Dedifferentiated amniotic fluid mesenchymal stem cell (primary cell): Measurements from ENCODE around the gene BRD9.
"Not testable (repeated sequence)": the region's sequence is repeated elsewhere in the genome, so short reads cannot be mapped to it uniquely, and the experiment has no call there.

Experiments
- DNase-seq: peaks from one replicate; pipeline ENCODE4 v3.0.0-alpha.2; 2016; ENCODE audit errors: extremely low spot score

Gene BRD9

DNA sequence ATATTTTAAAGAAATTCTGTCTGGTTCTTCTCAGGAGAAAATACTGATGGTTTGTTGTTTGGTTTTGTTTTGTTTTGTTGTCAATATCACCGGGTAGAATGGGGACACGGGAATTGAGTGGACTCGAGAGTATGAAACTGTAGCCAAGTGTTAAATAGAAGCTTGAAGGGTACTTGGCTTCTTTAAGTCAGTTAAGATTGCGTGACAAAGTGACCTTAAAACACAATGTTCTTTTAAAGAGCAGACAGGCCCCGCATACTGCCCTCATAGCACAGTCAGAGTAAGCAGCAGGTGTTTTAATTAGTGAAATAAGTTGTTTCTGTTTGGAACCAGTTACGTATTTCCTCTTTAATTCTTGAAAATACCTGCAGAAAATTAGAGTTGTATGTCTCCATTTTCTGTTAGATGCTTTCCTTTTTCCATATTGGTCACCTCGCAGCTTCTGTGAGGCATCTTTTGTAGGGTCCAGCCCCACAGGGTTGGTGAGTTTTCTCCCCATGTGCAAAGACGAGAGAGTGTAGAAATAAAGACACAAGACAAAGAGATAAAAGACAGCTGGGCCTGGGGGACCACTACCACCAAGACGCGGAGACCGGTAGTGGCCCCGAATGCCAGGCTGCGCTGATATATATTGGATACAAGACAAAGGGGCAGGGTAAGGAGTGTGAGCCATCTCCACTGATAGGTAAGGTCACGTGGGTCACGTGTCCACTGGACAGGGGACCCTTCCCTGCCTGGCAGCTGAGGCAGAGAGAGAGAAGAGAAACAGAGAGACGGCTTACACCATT, 9.7 kb upstream of the BRD9 start:
- DNase-seq, result no peak

DNA sequence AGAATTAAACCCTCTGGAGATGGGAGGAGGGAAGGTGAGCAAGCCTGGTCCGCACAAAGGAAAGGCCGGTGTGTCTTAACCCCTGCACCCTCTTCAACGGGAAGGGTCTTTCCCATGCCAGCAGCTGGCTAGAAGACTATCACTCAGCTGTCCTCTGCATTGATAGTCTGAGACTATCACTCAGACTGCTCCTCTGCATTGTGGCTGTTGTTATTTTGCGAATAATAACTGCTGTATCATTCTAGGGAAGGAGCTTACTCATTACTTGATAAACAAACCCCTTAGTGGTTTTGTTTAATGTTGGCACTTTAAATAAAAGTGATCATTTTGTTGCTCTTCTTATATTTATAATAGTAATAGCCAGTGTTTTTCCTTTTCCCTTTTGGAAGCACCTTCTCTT, 8.2 kb upstream of the BRD9 start:
- no peak for DNase-seq

DNA sequence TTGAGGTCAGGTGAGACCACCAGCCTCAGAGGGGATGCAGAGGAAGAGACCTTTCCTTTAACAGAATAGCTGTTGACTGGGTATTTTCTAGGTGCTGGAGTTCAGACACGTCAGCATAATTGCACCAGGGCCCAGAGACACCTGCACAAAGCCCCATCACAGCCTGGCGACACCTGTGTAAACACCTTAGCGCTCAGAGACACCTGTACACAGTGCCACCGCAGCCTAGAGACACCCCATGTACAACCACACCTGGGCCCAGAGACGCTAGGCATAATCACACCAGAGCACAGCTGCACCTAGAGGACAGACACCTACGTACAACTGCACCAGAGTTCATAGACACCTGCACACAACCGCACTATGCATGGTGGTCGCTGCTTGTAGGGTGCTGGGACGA, 1.1 kb upstream of the BRD9 start:
- no peak for DNase-seq

DNA sequence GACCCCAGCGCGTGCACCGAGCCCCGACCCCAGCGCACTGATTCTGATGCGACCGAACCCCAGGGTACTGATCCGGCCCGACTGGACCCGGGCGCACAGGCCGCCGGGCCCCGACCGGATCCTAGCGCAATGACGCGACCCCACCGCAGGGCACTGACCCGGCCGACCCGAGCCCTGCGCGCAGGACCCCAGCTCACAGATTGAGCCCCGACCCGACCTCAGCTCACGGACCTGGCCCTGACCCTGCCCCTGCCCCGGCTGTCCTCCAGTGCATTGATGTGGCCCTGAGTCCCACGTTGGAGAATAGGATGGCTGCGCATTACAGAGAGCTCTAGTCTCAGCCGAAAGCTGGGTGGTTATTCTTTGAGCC, 521 bp upstream of the BRD9 start:
- no peak for DNase-seq

DNA sequence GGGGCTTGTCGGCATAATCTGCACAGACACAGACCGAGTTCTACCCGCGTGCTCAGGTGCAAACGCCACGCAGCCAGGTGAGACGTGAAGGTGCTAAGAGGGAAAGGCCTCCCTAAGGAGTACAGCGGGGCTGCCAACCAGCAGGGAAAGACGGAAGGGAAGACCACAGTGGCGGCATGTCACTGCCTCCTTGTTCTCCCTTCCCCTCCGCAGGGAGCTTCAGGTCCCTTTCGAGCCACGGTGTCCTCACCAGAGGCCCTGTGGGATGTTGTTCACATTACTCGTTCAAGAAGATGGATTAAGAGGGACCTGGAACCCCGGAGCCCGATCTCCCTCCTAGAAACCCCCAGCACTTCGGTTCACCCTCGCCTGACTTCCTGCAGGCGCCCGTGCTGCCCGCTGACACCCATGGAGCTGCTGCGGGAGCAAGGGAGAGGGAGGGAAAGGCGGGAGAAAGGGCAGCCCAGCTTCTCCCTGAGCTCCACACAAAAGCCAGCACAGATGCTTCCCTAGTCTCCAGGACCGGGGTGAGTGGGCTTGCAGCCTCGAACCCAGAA, 686 bp downstream of the BRD9 start:
- DNase-seq, result no peak

DNA sequence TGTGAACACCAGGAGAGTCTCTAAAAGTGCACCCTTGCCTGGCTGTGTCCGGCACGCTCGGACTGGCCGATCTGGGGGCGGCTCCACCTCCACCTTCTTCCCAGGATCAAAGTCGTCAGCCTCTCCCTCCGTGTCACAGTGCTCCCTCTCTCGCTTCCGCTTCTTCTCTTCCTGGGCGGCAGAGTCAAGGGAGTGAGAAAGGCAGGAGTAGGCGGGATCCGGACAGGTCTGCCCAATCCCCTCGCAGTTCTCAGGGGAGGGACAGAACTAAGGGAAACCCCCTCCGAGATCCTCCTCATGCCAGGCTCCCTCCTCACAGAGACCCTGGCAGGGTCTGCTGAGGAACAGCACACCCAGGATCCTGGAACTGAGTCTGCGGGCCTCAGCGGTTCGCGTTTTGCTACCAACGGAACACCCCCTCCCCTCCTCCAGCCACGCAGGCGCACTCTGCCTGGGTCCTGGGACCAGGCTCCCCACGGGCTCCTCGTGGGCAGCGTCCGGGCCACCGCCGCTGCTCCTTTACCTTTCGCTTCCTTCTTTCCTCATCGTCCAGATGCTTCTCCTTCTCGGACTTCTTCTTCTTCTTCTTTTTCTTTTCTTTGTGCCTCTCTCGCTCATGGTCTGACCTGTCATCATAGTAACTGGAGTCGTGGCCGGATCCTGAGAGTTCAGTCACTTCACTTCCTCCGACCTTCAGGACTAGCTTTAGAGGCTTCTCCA, 1.3 kb downstream of the BRD9 start:
- DNase-seq, result no peak

DNA sequence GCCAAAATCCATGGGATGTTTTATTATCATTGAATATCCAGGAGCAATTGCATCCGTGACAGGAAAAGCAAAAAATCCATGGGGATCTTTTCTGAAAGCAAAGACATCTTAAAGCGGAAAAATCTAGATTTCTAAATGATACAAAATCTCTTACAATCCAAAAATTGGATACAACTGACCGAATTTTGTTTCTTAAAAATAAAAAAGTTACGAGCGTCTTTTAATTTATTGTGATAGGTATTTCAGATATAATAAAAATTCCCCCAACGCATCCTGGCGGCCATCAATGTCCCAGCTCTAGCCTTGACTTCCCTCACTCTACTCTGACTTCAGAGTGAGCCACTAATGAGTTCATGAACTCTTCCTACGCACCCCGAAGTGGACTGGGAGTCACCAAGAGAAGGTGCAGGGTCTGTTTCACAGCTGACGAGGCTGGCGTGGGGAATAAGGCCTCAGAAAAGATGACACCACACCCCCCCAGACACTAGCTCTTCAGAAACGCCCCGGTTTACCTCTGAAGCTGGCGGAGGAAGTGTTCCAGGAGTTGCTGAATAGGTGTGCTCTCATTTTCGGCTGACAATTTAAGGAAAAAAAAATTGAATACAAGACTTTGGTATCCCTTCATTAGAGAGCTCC, 3.4 kb downstream of the BRD9 start:
- no peak for DNase-seq

DNA sequence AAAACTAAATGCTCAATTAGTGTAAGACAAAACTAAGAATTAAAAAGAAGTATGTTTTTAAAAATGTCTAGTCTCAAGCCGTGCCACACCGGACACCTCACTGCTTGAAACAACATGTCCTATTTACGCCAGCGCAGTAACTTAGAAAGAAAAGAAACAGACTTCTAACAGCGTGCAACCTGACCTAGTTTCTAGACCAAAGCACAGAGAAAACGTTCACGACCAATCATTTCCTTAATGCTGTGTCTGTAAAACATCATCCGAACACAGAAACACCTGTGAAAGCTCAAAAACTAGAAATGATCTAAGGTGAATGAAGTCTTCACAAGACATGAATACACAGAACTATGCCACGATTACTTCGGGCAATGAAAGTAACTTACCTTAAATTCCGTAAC, 4.0 kb downstream of the BRD9 start:
- no peak for DNase-seq

DNA sequence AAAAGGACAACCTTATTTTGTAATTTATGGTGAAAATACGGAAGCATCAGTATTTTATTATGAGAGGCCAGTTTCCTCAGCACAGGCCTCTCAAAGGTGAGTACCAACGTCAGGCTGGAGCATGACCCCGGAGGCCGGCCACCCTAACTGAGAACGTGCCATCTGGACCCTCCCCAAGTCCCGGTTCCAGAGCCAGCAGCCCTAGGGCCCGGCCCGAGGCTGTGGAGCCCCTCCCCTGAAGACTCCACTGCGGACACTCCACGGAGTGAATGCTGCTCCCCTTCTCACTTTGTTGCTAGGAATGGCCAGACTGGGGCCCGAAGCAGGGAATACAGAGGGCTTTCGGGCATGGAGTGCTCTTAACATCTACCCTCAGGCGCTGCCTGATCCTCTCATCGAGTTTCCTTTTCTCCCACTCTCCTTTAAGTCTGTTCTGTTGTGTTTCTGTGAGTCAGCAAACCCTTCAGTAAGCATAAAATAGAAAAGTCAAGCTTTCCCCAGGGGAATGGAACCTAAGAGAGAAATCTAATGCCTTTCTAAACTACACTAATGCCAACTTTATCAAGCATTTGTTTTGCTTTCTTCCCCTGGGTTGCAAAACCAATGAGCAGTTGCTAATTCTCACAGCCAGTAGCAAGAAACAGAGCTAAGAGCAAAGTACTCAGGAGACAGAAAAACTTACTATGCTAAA, 4.5 kb downstream of the BRD9 start:
- DNase-seq, result no peak

DNA sequence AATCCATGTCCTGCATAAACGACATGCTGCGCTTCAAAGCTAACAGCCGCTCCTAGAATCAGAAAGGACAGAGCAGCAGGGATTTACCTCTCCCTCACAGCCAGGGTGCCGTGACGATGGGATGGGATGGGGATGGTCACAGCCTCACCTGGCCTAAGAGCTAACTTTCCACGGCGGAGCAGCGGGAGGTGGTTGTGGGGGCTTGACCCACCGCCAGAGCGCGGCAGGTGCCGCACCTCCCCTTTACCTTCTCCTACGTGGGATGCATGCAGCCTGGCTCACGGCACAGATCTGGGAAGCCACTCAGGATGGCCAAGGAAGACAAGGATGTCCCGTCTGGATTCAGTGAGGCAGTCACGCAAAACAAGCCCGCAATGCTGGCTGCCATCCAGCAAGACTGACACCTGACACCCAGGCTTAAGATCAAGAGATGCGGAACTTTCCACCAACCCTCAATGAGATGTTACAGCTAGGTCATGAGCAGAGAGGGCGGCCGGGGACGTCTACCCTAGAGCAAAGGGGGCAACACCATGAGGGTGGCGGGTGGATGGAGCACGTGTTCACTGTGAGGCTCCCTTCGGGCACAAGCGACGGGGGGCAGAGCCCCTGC, 5.8 kb downstream of the BRD9 start:
- DNase-seq, result no peak

DNA sequence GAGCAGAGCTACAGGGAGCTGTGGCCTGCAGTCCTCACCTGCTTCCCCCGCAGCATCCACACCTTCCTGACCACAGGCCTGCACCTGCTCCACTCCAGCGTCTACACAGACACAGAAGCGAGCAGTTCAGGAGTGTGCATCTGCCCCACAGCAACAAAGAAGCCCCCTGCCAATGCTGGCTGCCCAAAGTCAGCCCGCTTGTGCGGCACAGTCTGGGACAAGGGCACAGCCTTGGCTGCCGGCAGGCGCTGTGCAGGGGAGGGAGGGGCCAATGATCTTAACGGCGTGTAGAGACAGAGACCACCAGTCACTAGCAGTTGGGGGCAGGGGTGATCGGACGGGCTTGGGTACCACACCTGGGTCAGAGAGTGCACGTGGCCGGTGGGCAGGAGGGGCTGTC, 6.6 kb downstream of the BRD9 start:
- no peak for DNase-seq

DNA sequence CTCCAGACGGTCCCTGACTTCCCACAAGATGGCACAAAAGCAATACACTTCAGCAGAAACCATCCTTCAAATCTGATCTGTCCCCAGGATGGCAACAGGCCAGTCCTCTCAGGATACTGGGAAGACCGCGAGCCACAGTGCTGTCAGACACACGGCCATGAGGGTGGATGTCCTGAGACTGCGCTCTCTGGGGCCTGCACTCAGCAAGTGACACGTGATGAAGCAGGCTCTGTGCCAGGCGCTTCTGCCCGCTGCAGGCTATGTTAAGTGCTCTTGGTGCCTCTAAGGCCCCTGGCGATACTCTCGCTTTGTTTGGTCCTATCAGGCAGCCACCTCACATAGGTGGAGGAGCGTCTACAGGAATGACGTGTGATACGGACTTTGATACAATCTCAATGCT, 7.1 kb downstream of the BRD9 start:
- DNase-seq, result no peak

DNA sequence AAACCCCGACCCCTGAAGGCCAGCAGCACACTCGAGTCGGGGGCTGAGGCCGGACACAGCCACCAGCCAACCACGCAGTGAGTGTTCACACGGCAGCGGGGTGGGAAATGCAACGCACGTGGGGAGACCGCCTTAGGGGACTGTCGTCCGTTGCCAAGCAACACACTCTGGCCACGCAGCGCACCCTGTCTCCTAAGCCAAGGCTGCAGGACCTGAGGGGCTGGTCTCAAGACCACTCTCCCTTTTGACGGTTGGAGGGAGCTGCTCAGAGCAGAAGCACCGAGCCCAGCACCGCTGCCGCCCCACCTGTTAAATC, 7.5 kb downstream of the BRD9 start:
- no peak for DNase-seq

DNA sequence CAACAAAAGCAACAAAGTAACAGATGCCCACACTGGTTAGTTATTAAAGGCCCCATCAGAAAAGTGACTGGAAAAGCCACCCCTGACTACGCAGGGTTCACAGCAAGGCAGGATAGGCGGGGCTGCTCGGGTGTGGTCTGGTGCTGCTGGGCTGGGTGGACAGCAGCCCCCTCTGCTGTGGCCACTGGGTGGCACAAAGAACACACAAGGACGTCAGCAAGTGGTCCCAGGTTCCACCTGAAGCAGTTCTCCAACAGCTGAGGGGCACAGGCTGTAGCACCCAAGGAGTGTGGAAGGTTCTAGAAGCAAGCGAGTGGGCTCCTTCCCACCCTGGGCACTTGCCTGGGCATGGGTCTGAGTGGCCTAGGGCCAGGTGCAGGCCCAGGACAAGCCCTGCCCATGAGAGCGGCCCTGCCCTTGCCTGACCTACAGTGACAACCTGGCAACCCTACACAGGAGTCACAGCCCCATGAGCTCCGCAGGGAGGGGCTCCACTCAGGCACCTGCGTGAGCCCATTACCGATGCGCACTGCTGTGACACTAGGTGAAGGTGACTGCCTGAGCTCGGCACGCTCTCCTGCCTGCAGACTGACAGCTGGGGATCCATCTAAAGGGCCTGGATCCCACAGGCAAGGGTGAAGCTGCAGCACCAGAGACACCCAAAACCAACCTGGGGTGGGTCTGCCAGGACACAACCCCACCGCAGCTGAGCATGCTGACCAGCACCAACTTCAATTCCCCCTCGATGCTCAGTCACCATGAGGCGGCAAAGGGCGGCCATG, 8.1 kb downstream of the BRD9 start:
- no peak for DNase-seq

DNA sequence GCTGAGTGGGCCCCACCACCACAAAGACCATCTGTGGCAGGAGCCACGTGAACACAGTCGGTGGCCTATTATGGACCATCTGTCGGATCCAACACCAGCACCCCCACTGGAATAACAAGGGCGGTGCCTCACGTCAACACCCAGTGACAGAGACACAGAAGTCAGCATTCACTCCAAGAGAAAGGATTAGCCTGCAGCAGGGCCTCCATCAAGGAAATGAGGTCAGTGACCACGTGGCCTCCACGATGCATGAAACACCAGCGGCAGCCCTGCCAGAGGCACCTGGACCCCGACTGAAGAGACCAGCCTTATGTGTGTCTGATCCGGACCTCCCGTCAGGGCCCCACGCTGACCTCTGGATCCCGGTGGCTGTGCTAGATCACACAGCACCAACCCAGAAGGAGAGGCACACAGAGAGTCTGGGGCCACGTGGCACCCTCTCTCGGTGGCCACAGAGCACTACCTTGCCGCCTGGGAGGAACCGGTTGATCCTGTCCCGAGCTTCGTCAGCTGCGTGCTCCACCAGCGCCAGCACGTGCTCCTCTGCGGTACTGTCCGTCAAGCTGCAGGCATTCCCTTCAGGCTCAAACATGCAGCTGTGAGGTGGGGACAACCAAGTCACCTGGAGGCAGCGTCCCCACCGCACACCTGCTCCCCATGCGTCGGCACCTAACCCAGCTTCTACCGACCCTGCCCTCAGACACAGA, 9.0 kb downstream of the BRD9 start:
- no peak for DNase-seq

DNA sequence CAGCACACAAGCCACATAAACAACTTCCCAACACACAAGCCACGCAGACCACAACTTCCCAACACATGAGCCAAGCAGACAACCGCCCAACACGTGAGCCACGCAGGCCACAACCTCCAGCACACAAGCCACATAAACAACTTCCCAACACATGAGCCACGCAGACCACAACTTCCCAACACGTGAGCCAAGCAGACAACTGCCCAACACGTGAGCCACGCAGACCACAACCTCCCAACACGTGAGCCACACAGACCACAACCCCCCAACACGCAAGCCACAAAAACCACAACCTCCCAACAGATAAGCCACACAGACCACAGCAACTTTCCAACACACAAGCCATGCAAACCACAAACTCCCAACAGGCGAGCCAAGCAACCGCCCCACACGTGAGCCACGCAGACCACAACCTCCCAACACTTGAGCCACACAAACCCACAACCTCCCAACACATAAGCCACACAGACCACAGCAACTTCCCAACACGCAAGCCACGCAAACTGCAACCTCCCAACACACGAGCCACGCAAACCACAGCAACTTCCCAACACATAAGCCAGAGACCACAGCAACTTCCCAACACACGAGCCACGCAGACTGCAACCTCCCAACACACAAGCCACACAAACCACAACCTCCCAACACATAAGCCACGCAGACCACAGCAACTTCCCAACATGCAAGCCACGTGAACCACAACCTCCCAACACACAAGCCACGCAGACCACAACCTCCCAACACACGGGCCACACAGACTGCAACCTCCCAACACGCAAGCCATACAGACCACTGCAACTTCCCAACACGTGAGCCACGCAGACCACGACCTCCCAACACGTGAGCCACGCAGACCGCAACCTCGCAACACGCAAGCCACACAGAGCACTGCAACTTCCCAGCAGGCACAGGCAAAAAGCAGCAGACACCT, 10.1 kb downstream of the BRD9 start:
- no peak for DNase-seq

DNA sequence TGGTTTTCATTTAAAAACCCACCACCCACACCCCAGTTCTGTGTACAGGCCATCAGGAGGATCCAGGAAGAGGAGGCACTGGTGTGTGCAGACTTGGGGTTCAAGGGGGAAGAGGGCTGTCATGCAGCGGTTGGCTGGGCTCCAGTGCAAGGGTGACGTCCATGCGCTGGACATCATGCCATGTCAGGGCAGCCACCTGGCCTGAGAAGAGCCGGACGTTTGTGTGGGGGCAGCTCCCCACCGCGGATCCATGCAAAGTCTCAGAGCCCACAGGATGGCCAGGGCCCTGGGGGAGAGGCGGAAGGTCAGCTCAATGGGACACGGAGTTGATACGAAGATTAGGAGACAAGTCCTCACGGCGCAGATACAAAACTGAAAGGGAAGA, 11.1 kb downstream of the BRD9 start:
- no peak for DNase-seq

DNA sequence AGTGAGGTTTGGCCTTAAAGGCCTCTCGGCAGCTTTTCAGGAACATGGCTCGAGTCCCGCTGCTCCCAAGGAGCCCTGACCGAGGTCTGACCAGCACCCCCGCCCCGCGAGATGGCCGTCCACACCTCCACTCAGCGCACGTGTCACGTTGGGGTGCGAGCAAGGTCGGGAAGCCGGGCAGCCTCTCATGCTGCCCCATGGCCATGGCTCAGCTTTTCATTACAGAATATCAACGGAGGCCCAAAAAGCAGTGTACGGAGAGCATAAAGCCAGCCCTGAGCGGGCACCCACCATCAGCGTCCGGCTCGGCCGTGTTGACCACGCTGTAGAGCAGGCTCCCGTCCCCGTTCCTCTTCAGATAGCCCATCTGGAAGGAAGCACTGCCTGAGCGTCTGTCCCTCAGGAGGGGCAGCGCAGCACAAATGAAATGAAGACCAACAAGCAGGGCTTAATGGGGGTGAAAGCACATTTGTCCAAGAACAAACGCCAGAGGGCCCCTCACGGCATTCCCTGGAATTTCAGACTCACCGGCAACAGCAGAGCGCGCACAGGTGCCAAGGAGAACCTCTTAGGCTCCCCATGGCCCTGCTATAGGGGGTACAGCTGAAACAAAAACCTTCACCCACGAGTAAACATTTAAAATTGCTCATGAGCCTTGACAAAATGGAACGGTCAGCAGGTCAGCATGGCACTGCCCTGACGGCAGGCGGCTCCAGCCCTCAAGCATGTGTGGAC, 11.6 kb downstream of the BRD9 start:
- no peak for DNase-seq

DNA sequence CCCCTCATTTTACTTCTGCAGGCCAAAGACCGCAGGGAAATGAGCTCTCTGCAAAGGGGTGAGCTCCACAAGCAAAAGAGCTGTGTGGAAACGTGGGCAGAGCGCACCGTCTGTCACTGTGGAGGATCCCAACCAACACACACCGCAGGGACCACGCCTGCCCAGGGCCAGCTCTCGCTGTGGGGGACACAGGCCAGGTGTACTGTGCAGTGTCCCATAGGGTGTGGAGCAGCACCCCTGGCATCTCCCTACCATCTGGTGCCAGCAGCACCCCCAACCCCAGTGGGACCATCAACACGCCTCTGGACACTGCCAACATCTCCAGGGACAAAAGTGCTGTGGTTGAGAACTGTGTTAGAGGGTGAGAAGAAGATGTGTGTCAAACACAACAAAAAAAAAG, 13.9 kb downstream of the BRD9 start:
- not testable (repeated sequence) for DNase-seq
